GM12801 (cell line): ENCODE results near the gene MEIS2.

ENCODE experiments used
- TF ChIP-seq, protein P1 (sequence below): IDR thresholded peaks from one replicate; pipeline ENCODE4 v1.5.1; 2011; ENCODE audit warnings: control low read depth; ENCODE audit not compliant: insufficient read length; ENCODE audit errors: extremely low read depth

MEIS2 gene

DNA sequence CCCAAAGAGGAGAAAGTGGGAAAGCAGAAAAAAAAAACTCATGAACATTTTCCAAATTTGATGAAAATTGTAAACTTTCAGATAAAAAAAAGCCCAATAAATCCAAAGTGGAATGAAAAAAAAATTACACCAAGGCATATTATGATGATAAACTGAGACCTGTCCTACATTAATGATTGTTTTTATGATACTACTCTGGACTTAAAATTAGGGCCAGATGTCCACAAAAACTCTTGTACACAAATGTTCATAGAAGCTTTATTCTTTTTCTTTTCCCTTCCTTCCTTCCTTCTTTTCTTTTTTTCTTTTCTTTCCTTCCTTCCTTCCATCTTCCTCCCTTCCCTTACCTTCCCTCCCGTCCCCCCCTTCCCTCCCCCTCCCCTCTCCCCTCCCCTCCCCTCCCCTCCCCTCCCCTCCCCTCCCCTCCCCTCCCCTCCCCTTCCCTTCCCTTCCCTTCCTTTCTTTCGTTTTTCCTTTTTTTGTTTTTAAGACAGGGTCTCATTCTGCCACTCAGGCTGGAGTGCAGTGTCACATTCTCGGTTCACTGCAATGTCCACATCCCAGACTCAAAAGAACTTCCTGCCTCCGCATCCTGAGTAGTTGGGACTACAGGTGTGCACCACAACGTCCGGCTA, 243.9 kb downstream of the MEIS2 start:
- TF ChIP-seq, protein P1, sequence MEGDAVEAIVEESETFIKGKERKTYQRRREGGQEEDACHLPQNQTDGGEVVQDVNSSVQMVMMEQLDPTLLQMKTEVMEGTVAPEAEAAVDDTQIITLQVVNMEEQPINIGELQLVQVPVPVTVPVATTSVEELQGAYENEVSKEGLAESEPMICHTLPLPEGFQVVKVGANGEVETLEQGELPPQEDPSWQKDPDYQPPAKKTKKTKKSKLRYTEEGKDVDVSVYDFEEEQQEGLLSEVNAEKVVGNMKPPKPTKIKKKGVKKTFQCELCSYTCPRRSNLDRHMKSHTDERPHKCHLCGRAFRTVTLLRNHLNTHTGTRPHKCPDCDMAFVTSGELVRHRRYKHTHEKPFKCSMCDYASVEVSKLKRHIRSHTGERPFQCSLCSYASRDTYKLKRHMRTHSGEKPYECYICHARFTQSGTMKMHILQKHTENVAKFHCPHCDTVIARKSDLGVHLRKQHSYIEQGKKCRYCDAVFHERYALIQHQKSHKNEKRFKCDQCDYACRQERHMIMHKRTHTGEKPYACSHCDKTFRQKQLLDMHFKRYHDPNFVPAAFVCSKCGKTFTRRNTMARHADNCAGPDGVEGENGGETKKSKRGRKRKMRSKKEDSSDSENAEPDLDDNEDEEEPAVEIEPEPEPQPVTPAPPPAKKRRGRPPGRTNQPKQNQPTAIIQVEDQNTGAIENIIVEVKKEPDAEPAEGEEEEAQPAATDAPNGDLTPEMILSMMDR = no peak

DNA sequence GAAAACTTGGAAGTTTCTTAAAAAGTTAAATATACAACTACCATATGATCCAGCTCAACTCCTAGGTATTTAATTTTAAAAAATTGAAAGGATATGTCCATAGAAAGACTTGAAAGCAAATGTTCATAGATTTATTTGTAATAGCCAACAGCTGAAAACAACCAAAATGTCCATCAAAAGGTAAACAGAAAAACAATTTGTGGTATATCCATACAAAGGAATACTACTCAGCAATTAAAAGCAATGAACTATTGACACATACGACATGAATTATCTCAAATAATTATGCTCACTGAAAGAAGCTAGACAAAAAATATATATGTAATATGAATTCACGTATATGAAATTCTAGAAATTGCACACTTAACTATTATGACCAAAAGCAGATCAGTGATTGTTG, 249.5 kb downstream of the MEIS2 start:
- TF ChIP-seq, protein P1 = no peak

DNA sequence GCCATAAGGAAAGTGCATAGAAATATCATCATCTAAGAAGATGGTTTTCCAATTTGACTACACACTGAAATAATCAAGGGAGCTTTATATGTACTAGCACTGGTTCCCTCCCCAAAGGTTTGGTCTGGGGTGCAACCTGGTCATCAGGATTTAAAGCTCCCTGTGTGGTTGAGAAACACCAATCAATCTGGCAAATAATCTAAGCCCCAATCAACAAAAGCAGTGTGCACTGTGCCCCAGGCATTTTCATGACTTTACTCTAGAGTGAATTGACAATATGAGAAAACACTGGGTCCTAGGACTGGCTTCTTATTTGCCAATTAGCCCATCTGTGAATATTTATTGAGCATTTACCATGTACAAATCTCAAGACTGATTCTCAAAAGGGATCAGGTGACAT, 255.1 kb downstream of the MEIS2 start:
- TF ChIP-seq, protein P1 = no peak

DNA sequence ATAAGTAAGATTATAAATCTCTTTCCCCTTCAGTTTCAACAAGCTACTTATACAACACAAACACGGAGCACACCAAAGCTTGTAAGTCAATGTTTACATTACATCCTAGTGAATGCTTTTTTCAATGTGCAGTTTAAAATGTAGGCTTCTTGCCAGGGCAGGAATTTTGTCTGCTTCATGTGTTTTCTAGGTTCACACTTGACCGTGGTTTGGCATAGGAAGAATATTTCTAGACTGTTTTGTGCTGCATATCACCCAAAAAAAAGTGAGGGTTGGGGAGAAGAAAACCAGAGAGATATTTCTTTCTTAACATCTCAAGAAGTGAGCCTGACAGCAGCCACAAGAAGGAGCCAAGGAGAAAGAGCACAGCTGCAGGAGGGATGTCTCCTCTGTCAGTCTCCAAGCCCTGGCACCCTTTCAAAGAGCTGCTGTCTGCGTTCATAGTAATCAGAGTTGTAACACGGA, 255.8 kb downstream of the MEIS2 start:
- TF ChIP-seq, protein P1 = no peak

DNA sequence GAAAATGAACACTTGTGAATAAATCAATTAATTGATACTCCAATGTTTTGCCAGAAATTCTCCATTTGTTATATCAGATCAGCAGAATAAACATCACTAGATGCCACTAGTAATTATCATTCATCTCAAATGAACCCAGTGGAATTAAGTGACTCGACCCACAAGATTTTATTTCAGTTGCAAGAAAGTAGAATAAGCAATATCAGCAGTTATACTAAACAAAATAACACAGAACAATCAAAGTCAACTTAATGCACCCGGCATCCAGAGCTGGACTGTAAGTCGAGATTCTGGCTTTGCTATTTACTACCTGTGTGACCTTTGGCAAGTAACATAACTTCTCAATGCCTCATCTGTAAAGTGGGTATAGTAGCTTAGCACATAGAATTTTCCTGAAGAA, 256.5 kb downstream of the MEIS2 start:
- TF ChIP-seq, protein P1 = no peak

DNA sequence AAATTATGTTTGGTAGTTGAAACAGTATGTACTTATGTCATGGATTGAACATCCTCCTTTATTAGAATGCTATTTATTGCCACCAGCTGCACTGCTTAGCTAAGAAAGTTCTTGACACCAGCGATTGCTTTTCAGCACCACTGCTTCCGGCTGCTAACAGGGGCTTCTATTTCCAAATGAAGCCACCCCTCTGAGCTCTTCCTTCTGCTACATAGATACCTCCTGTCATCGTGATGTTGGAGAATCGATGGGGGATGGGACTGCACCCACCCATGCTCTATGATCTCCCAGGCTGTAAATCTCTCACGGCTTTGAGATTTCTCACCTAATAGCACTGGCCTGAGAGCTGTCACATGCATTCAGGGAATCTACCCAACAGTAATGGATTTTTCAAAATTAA, 259.2 kb downstream of the MEIS2 start:
- TF ChIP-seq, protein P1 = no peak
